Activated CD8-positive, alpha-beta T cell treated with anti-CD3 and anti-CD28 coated beads, Interleukin-2, amount 10 ng/mL, durations not matched to agents 7 days and 5 days (primary cell): ENCODE measurements around the gene SUDS3. TPM values are rescaled to one million over a fixed set of nuclear protein-coding genes. Genes with fewer than 3 reads are reported as not detected.

Experiments used
- ATAC-seq: fragments of 150-1000 bp; cut with Tn5 transposase; one replicate; pipeline ENCODE4 v1.10.0; 2021; ENCODE audit warnings: moderate library complexity
- CTCF ChIA-PET: fragments of 350-600 bp; sonication (Branson Sonifier 250); formaldehyde crosslinking; loops from one replicate; lab custom pipeline; 2021; ENCODE audit warnings: antibody characterized with exemption; lab: Charles Lee
- POLR2A ChIA-PET: fragments of 350-600 bp; sonication (Branson Sonifier 250); formaldehyde crosslinking; loops from one replicate; lab custom pipeline; 2021; ENCODE audit warnings: antibody characterized with exemption; lab: Charles Lee
- DNase-seq: peaks from one replicate; pipeline ENCODE4 v3.0.0-alpha.2; 2020
- H3K27ac Mint-ChIP-seq: one replicate; pipeline ENCODE4 v1.8.0; 2021; ENCODE audit warnings: mild to moderate bottlenecking, mixed read lengths
- H3K27me3 Mint-ChIP-seq: one replicate; pipeline ENCODE4 v1.8.0; 2021; ENCODE audit warnings: low read depth, mixed read lengths
- H3K36me3 Mint-ChIP-seq: one replicate; pipeline ENCODE4 v1.8.0; 2021; ENCODE audit warnings: low read depth, mixed read lengths
- H3K4me1 Mint-ChIP-seq: one replicate; pipeline ENCODE4 v1.8.0; 2021; ENCODE audit warnings: low read depth, mixed read lengths
- H3K4me3 Mint-ChIP-seq: one replicate; pipeline ENCODE4 v1.8.0; 2021; ENCODE audit warnings: mild to moderate bottlenecking, mixed read lengths
- H3K9me3 Mint-ChIP-seq: one replicate; pipeline ENCODE4 v1.8.0; 2022; ENCODE audit warnings: mixed read lengths; ENCODE audit not compliant: insufficient read depth
- total RNA-seq, 2 experiments: library from RNA; stranded (reverse); gene quantifications; one replicate each; pipeline ENCODE4 v1.2.3, GENCODE V29; 2021

The SUDS3 gene
- total RNA-seq, 2 experiments from 2014 or later, result 23.3 to 25.3 TPM

- no peak for DNase-seq
- POLR2A ChIA-PET, result no interaction called here
- Mint-ChIP-seq H3K4me1 (no peaks in the 10 kb centered on the region), H3K27ac (no peak overlapping the region), H3K9me3 (no peaks in the 10 kb centered on the region), H3K36me3 (no peaks in the 10 kb centered on the region), H3K4me3 (no peak overlapping the region), H3K27me3 (no peaks in the 10 kb centered on the region)
- CTCF ChIA-PET, result interaction anchor here (0.8 kb wide), 1 partner anchor 20 kb away, joined by 4 read pairs; no protein-coding TSS in a partner anchor
- no peak for ATAC-seq
Measured at GRCh38 chr12:118425364-118425763, 49.0 kb downstream of the SUDS3 start.

- Mint-ChIP-seq H3K27me3 (no peaks in the 10 kb centered on the region), H3K4me1 (no peaks in the 10 kb centered on the region), H3K27ac (no peak overlapping the region), H3K9me3 (no peaks in the 10 kb centered on the region), H3K4me3 (no peak overlapping the region), H3K36me3 (no peaks in the 10 kb centered on the region)
- POLR2A ChIA-PET, result no interaction called here
- ATAC-seq (no peak), DNase-seq (no peak)
- CTCF ChIA-PET, result no interaction called here
Measured at GRCh38 chr12:118427819-118428218, 51.5 kb downstream of the SUDS3 start.

GRCh38 chr12:118428643-118429042 lies 52.3 kb downstream of the SUDS3 start:
- Mint-ChIP-seq H3K9me3 (no peaks in the 10 kb centered on the region), H3K4me1 (no peaks in the 10 kb centered on the region), H3K4me3 (no peak overlapping the region), H3K27ac (no peak overlapping the region), H3K36me3 (no peaks in the 10 kb centered on the region), H3K27me3 (no peaks in the 10 kb centered on the region)
- ATAC-seq (no peak), DNase-seq (no peak)
- CTCF ChIA-PET, result no interaction called here
- POLR2A ChIA-PET, result no interaction called here

- POLR2A ChIA-PET, result no interaction called here
- no peak overlapping the region for H3K27ac Mint-ChIP-seq
- H3K27me3 Mint-ChIP-seq, result no peaks in the 10 kb centered on the region
- no peaks in the 10 kb centered on the region for H3K36me3 Mint-ChIP-seq
- CTCF ChIA-PET, result no interaction called here
- no peak for ATAC-seq
- H3K4me3 Mint-ChIP-seq, result no peak overlapping the region
- DNase-seq, result no peak
- H3K9me3 Mint-ChIP-seq, result no peaks in the 10 kb centered on the region
- no peaks in the 10 kb centered on the region for H3K4me1 Mint-ChIP-seq
Measured at GRCh38 chr12:118429688-118430383, 53.5 kb downstream of the SUDS3 start.

GRCh38 chr12:118430516-118430915 lies 54.2 kb downstream of the SUDS3 start:
- H3K9me3 Mint-ChIP-seq, result no peaks in the 10 kb centered on the region
- no peaks in the 10 kb centered on the region for H3K36me3 Mint-ChIP-seq
- H3K4me3 Mint-ChIP-seq, result no peak overlapping the region
- H3K4me1 Mint-ChIP-seq, result no peaks in the 10 kb centered on the region
- no peak overlapping the region for H3K27ac Mint-ChIP-seq
- no peak for DNase-seq
- H3K27me3 Mint-ChIP-seq, result no peaks in the 10 kb centered on the region
- no peak for ATAC-seq
- ChIA-PET POLR2A (no interaction called here), CTCF (no interaction called here)

GRCh38 chr12:118432812-118433545 lies 56.6 kb downstream of the SUDS3 start:
- H3K27me3 Mint-ChIP-seq, result no peaks in the 10 kb centered on the region
- H3K4me3 Mint-ChIP-seq, result no peak overlapping the region
- ChIA-PET CTCF (interaction anchor here (0.6 kb wide), 1 partner anchor 525 kb away, joined by 3 read pairs; no protein-coding TSS in a partner anchor), POLR2A (no interaction called here)
- H3K4me1 Mint-ChIP-seq, result no peaks in the 10 kb centered on the region
- ATAC-seq, result no peak
- H3K27ac Mint-ChIP-seq, result no peak overlapping the region
- H3K9me3 Mint-ChIP-seq, result no peaks in the 10 kb centered on the region
- DNase-seq, result no peak
- no peaks in the 10 kb centered on the region for H3K36me3 Mint-ChIP-seq

GRCh38 chr12:118436002-118436730 lies 59.8 kb downstream of the SUDS3 start:
- DNase-seq (no peak), ATAC-seq (no peak)
- no peak overlapping the region for H3K27ac Mint-ChIP-seq
- POLR2A ChIA-PET, result no interaction called here
- CTCF ChIA-PET, result no interaction called here
- H3K9me3 Mint-ChIP-seq, result no peaks in the 10 kb centered on the region
- no peak overlapping the region for H3K4me3 Mint-ChIP-seq
- H3K27me3 Mint-ChIP-seq, result no peaks in the 10 kb centered on the region
- H3K36me3 Mint-ChIP-seq, result no peaks in the 10 kb centered on the region
- H3K4me1 Mint-ChIP-seq, result no peaks in the 10 kb centered on the region

- no peaks in the 10 kb centered on the region for H3K27me3 Mint-ChIP-seq
- no peak overlapping the region for H3K4me3 Mint-ChIP-seq
- no peak for ATAC-seq
- H3K9me3 Mint-ChIP-seq, result no peaks in the 10 kb centered on the region
- CTCF ChIA-PET, result no interaction called here
- H3K27ac Mint-ChIP-seq, result no peak overlapping the region
- DNase-seq, result no peak
- no peaks in the 10 kb centered on the region for H3K36me3 Mint-ChIP-seq
- H3K4me1 Mint-ChIP-seq, result no peaks in the 10 kb centered on the region
- POLR2A ChIA-PET, result no interaction called here
Measured at GRCh38 chr12:118436986-118437385, 60.6 kb downstream of the SUDS3 start.

GRCh38 chr12:118439068-118439467 lies 62.7 kb downstream of the SUDS3 start:
- CTCF ChIA-PET, result no interaction called here
- H3K4me1 Mint-ChIP-seq, result no peaks in the 10 kb centered on the region
- ATAC-seq, result no peak
- no peaks in the 10 kb centered on the region for H3K36me3 Mint-ChIP-seq
- no peak for DNase-seq
- H3K4me3 Mint-ChIP-seq, result no peak overlapping the region
- H3K9me3 Mint-ChIP-seq, result no peaks in the 10 kb centered on the region
- POLR2A ChIA-PET, result no interaction called here
- H3K27ac Mint-ChIP-seq, result no peak overlapping the region
- peaks cover 4% of the 10 kb centered on the region for H3K27me3 Mint-ChIP-seq

GRCh38 chr12:118446247-118446646 lies 69.9 kb downstream of the SUDS3 start:
- Mint-ChIP-seq H3K36me3 (no peaks in the 10 kb centered on the region), H3K27ac (no peak overlapping the region), H3K4me3 (no peak overlapping the region), H3K9me3 (no peaks in the 10 kb centered on the region), H3K27me3 (peaks cover 6% of the 10 kb centered on the region), H3K4me1 (no peaks in the 10 kb centered on the region)
- DNase-seq, result no peak
- ChIA-PET POLR2A (no interaction called here), CTCF (no interaction called here)
- ATAC-seq, result no peak

GRCh38 chr12:118447181-118447580 lies 70.8 kb downstream of the SUDS3 start:
- no peak for ATAC-seq
- H3K27me3 Mint-ChIP-seq, result peaks cover 6% of the 10 kb centered on the region

GRCh38 chr12:118448341-118448740 lies 72.0 kb downstream of the SUDS3 start:
- H3K9me3 Mint-ChIP-seq, result no peaks in the 10 kb centered on the region
- no peaks in the 10 kb centered on the region for H3K4me1 Mint-ChIP-seq
- no peaks in the 10 kb centered on the region for H3K36me3 Mint-ChIP-seq
- no peak overlapping the region for H3K27ac Mint-ChIP-seq
- POLR2A ChIA-PET, result no interaction called here
- ATAC-seq (no peak), DNase-seq (no peak)
- peaks cover 6% of the 10 kb centered on the region for H3K27me3 Mint-ChIP-seq
- CTCF ChIA-PET, result no interaction called here
- H3K4me3 Mint-ChIP-seq, result no peak overlapping the region

More at GRCh38 chr12:118447181-118447580, 70.8 kb downstream of the SUDS3 start:
- Mint-ChIP-seq H3K27ac (no peak overlapping the region), H3K36me3 (no peaks in the 10 kb centered on the region), H3K4me3 (no peak overlapping the region), H3K9me3 (no peaks in the 10 kb centered on the region), H3K4me1 (no peaks in the 10 kb centered on the region)
- no peak for DNase-seq
- ChIA-PET POLR2A (no interaction called here), CTCF (no interaction called here)
